GM21367 (cell line): ENCODE data around the gene PRTG.
"Not testable (repeated sequence)": the region's sequence is repeated elsewhere in the genome, so short reads cannot be mapped to it uniquely, and the experiment has no call there.

Source experiments
- ATAC-seq: cut with Tn5 transposase; IDR thresholded peaks from one replicate; pipeline ENCODE4 v1.9.1; 2021; ENCODE audit not compliant: unreplicated experiment

Gene PRTG

GRCh38 chr15:55703873-55704301, 39.1 kb downstream of the PRTG start:
- ATAC-seq: no peak

GRCh38 chr15:55700876-55701275, 42.1 kb downstream of the PRTG start:
- no peak for ATAC-seq

GRCh38 chr15:55698653-55699052, 44.3 kb downstream of the PRTG start:
- ATAC-seq: no peak

- ATAC-seq: no peak
These were observed 46.7 kb downstream of the PRTG start for GRCh38 chr15:55696221-55696620.

GRCh38 chr15:55695432-55695831, 47.5 kb downstream of the PRTG start:
- ATAC-seq: no peak

- peak; percentile 89 for ATAC-seq
These were observed 48.3 kb downstream of the PRTG start for GRCh38 chr15:55694652-55695150.

GRCh38 chr15:55693116-55693515, 49.8 kb downstream of the PRTG start:
- not testable (repeated sequence) for ATAC-seq

GRCh38 chr15:55687792-55688191, 55.2 kb downstream of the PRTG start:
- ATAC-seq: no peak

GRCh38 chr15:55685286-55685685, 57.7 kb downstream of the PRTG start:
- ATAC-seq: peak; percentile 80

- no peak for ATAC-seq
These were observed 59.6 kb downstream of the PRTG start for GRCh38 chr15:55683376-55683775.

- ATAC-seq: peak; percentile 57
These were observed 61.3 kb downstream of the PRTG start for GRCh38 chr15:55681631-55682030.

GRCh38 chr15:55676507-55676906, 66.4 kb downstream of the PRTG start:
- ATAC-seq: no peak

GRCh38 chr15:55673287-55673686, 69.7 kb downstream of the PRTG start:
- no peak for ATAC-seq

- ATAC-seq: no peak
These were observed 73.7 kb downstream of the PRTG start for GRCh38 chr15:55669270-55669669.

- no peak for ATAC-seq
These were observed 77.2 kb downstream of the PRTG start for GRCh38 chr15:55665605-55666227.

- no peak for ATAC-seq
These were observed 81.5 kb downstream of the PRTG start for GRCh38 chr15:55661428-55661827.

- no peak for ATAC-seq
These were observed 82.8 kb downstream of the PRTG start for GRCh38 chr15:55660153-55660552.

- ATAC-seq: no peak
These were observed 83.5 kb downstream of the PRTG start for GRCh38 chr15:55659481-55659880.

GRCh38 chr15:55658886-55659285, 84.1 kb downstream of the PRTG start:
- no peak for ATAC-seq

GRCh38 chr15:55654561-55655031, 88.4 kb downstream of the PRTG start:
- no peak for ATAC-seq

- no peak for ATAC-seq
These were observed 90.0 kb downstream of the PRTG start for GRCh38 chr15:55652909-55653495.

GRCh38 chr15:55652359-55652758, 90.6 kb downstream of the PRTG start:
- no peak for ATAC-seq

- no peak for ATAC-seq
These were observed 93.9 kb downstream of the PRTG start for GRCh38 chr15:55649058-55649423.
